Liver (tissue), 9 donors: ENCODE data around the gene CDH18. TPM values are rescaled to one million over a fixed set of nuclear protein-coding genes. Genes with fewer than 3 reads are reported as not detected.

ENCODE experiments used
- DNase-seq: peaks from one replicate; pipeline ENCODE4 v3.0.0-alpha.2; 2017; ENCODE audit warnings: low spot score
- H3K27ac ChIP-seq, 2 donors: one replicate each; pipeline ENCODE4 v1.7.0; 2013; ENCODE audit warnings: inconsistent platforms in 2 of 2, low read length in 2 of 2, control low read depth in 1 of 2, low read depth in 1 of 2, mild to moderate bottlenecking in 1 of 2
- H3K27me3 ChIP-seq, 4 donors: one replicate each; pipeline versions ENCODE4 v1.6.1 to v1.7.0; 2013; ENCODE audit warnings: low read length in 3 of 4, inconsistent platforms in 1 of 4, mild to moderate bottlenecking in 1 of 4, moderate library complexity in 1 of 4; ENCODE audit not compliant: control insufficient read depth in 4 of 4, insufficient read depth in 4 of 4
- H3K36me3 ChIP-seq, 4 donors: one replicate each; pipeline versions ENCODE4 v1.6.1 to v1.7.0; 2013; ENCODE audit warnings: low read length in 3 of 4, mild to moderate bottlenecking in 3 of 4, low read depth in 1 of 4, moderate library complexity in 1 of 4; ENCODE audit not compliant: control insufficient read depth in 4 of 4, insufficient read depth in 3 of 4
- H3K4me1 ChIP-seq, 4 donors: one replicate each; pipeline versions ENCODE4 v1.6.1 to v1.7.0; 2013; ENCODE audit warnings: low read length in 3 of 4, mild to moderate bottlenecking in 3 of 4, moderate library complexity in 1 of 4; ENCODE audit not compliant: control insufficient read depth in 4 of 4, insufficient read depth in 4 of 4
- H3K4me3 ChIP-seq, 3 donors: one replicate each; pipeline versions ENCODE4 v1.6.1 to v1.7.0; 2013; ENCODE audit warnings: low read length in 3 of 3, control low read depth in 1 of 3, low read depth in 1 of 3, mild to moderate bottlenecking in 1 of 3
- H3K9ac ChIP-seq, 2 donors: one replicate each; pipeline ENCODE4 v1.7.0; 2013; ENCODE audit warnings: low read length in 2 of 2, mild to moderate bottlenecking in 2 of 2, moderate library complexity in 2 of 2, control low read depth in 1 of 2, low read depth in 1 of 2
- H3K9me3 ChIP-seq, 4 donors: one replicate each; pipeline versions ENCODE4 v1.6.1 to v1.7.0; 2013; ENCODE audit warnings: low read length in 3 of 4; ENCODE audit not compliant: control insufficient read depth in 4 of 4
- CTCF ChIP-seq: fragments of 150-350 bp; IDR thresholded peaks from 2 replicates; pipeline ENCODE4 v1.5.1; 2017; ENCODE audit warnings: improper control_type of control experiment, low read depth, low read length; ENCODE audit not compliant: missing input control
- EGR1 ChIP-seq, 2 donors: IDR thresholded peaks; 2 replicates each; pipeline ENCODE4 v1.6.1; 2016 to 2018; ENCODE audit warnings: antibody characterized with exemption in 2 of 2, low read depth in 2 of 2
- FOXA1 ChIP-seq: IDR thresholded peaks from 2 replicates; pipeline ENCODE4 v1.6.1; 2016; ENCODE audit warnings: antibody characterized with exemption
- FOXA2 ChIP-seq: IDR thresholded peaks from 2 replicates; pipeline ENCODE4 v1.6.1; 2016; ENCODE audit warnings: antibody characterized with exemption
- HNF4A ChIP-seq, 2 donors: conservative IDR thresholded peaks; 2 replicates each; pipeline ENCODE4 v1.6.1; 2016; ENCODE audit warnings: antibody characterized with exemption in 2 of 2, mild to moderate bottlenecking in 2 of 2
- HNF4G ChIP-seq: IDR thresholded peaks from 2 replicates; pipeline ENCODE4 v1.6.1; 2016; ENCODE audit warnings: antibody characterized with exemption
- JUND ChIP-seq, 2 donors: IDR thresholded peaks; 2 replicates each; pipeline ENCODE4 v1.6.1; 2016; ENCODE audit warnings: antibody characterized with exemption in 2 of 2
- MAX ChIP-seq: IDR thresholded peaks from 2 replicates; pipeline ENCODE4 v1.6.1; 2016; ENCODE audit warnings: antibody characterized with exemption
- NR2F2 ChIP-seq: IDR thresholded peaks from 2 replicates; pipeline ENCODE4 v1.6.1; 2016; ENCODE audit warnings: antibody characterized with exemption
- RAD21 ChIP-seq, 2 donors: IDR thresholded peaks; 2 replicates each; pipeline ENCODE4 v1.6.1; 2016; ENCODE audit warnings: antibody characterized with exemption in 2 of 2, mild to moderate bottlenecking in 2 of 2
- REST ChIP-seq: IDR thresholded peaks from 2 replicates; pipeline ENCODE4 v1.6.1; 2016; ENCODE audit warnings: antibody characterized with exemption, mild to moderate bottlenecking
- RXRA ChIP-seq, 2 donors: IDR thresholded peaks; 2 replicates each; pipeline ENCODE4 v1.6.1; 2017 to 2018; ENCODE audit warnings: antibody characterized with exemption in 2 of 2, mild to moderate bottlenecking in 1 of 2
- SP1 ChIP-seq: IDR thresholded peaks from 2 replicates; pipeline ENCODE4 v1.6.1; 2018; ENCODE audit warnings: antibody characterized with exemption, mild to moderate bottlenecking
- TAF1 ChIP-seq: conservative IDR thresholded peaks from 2 replicates; pipeline ENCODE4 v1.6.1; 2016; ENCODE audit warnings: antibody characterized with exemption, mild to moderate bottlenecking
- YY1 ChIP-seq: IDR thresholded peaks from 2 replicates; pipeline ENCODE4 v1.6.1; 2016; ENCODE audit warnings: antibody characterized with exemption, mild to moderate bottlenecking
- ZBTB33 ChIP-seq: IDR thresholded peaks from 2 replicates; pipeline ENCODE4 v1.6.1; 2016; ENCODE audit warnings: antibody characterized with exemption
- WGBS: extraction: QIAGEN DNeasy Blood & Tissue Kit; methylation state at CpG from one replicate; pipeline ENCODE4 v1.1.7; 2013; 5-methylcytosine and 5-hydroxymethylcytosine counted together
- polyA plus RNA-seq, 2 donors: library from polyadenylated mRNA; stranded (reverse) in 1 of 2; unstranded in 1 of 2; fragments of 200-250 nt in 1 of 2; fragments of >200 nt in 1 of 2; fragmentation: Nextera tagmentation in 1 of 2; extraction: Ambion mirVana in 1 of 2; gene quantifications; one replicate each; pipeline versions ENCODE4 v1.2.1 to v1.2.3, GENCODE V29; 2013 to 2015
- total RNA-seq, 2 donors: library from RNA; depleted of rRNA; stranded (reverse); fragments of >200 nt; gene quantifications; one replicate each; pipeline ENCODE4 v1.2.3, GENCODE V29; 2014
- donor health status: healthy.
- donor health status: healthy.
- donor health status: healthy.
- donor health status: healthy.
- donor health status: healthy.

CDH18 gene
- total and polyA plus RNA-seq, 4 donors = 0.19 TPM; not detected in 3

- DNase-seq = no peak
- H3K4me1 ChIP-seq = no peaks in the 10 kb centered on the region
- no peaks in the 10 kb centered on the region for H3K9me3 ChIP-seq
- H3K4me3 ChIP-seq = no peak overlapping the region
- no peaks in the 10 kb centered on the region for H3K36me3 ChIP-seq
- no peak for TF ChIP-seq HNF4G
- no peak for TF ChIP-seq SP1
- no peak for TF ChIP-seq RXRA (IDR thresholded peaks at IDR 0.05)
- H3K27me3 ChIP-seq = no peaks in the 10 kb centered on the region
- no peak overlapping the region for H3K27ac ChIP-seq
- H3K9ac ChIP-seq = no peak overlapping the region
- 39% methylated on average over 2 of the region's 2 CpGs for WGBS
These were observed 10.9 kb downstream of the CDH18 start for GRCh38 chr5:19977099-19977498.

- H3K36me3 ChIP-seq = no peaks in the 10 kb centered on the region
- no peak overlapping the region for H3K27ac ChIP-seq
- H3K4me1 ChIP-seq = no peaks in the 10 kb centered on the region
- no peaks in the 10 kb centered on the region for H3K27me3 ChIP-seq
- TF ChIP-seq ZBTB33 (no peak), NR2F2 (no peak), FOXA2 (no peak), SP1 (no peak), HNF4G (no peak), JUND (IDR thresholded peaks at IDR 0.05) (no peak), RAD21 (IDR thresholded peaks at IDR 0.05) (no peak), MAX (no peak)
- no peaks in the 10 kb centered on the region for H3K9me3 ChIP-seq
- 59% methylated on average over 4 of the region's 4 CpGs for WGBS
- no peak for DNase-seq
- H3K4me3 ChIP-seq = no peak overlapping the region
- no peak overlapping the region for H3K9ac ChIP-seq
These were observed 12.2 kb downstream of the CDH18 start for GRCh38 chr5:19975795-19976194.

GRCh38 chr5:19960451-19960850 is 27.5 kb downstream of the CDH18 start:
- Histone ChIP-seq H3K27me3 (no peaks in the 10 kb centered on the region), H3K9me3 (no peaks in the 10 kb centered on the region), H3K9ac (no peak overlapping the region), H3K36me3 (no peaks in the 10 kb centered on the region), H3K4me1 (no peaks in the 10 kb centered on the region), H3K4me3 (no peak overlapping the region), H3K27ac (no peak overlapping the region)
- WGBS = 73% methylated on average over 11 of the region's 11 CpGs
- no peak for DNase-seq
- TF ChIP-seq MAX (no peak), CTCF (no peak), EGR1 (IDR thresholded peaks at IDR 0.05; ENCODE audit: low read depth in 2 of 2) (no peak), TAF1 (no peak), RAD21 (IDR thresholded peaks at IDR 0.05) (no peak), FOXA1 (no peak), REST (no peak), YY1 (no peak), HNF4A (conservative IDR thresholded peaks at IDR 0.05) (no peak)
